GM21447 (cell line): ENCODE measurements around the gene KIAA0825.
"Not testable (repeated sequence)": the region's sequence is repeated elsewhere in the genome, so short reads cannot be mapped to it uniquely, and the experiment has no call there.

Experiments used
- ATAC-seq: cut with Tn5 transposase; IDR thresholded peaks from one replicate; pipeline ENCODE4 v1.9.1; 2021; ENCODE audit not compliant: unreplicated experiment

The KIAA0825 gene

DNA sequence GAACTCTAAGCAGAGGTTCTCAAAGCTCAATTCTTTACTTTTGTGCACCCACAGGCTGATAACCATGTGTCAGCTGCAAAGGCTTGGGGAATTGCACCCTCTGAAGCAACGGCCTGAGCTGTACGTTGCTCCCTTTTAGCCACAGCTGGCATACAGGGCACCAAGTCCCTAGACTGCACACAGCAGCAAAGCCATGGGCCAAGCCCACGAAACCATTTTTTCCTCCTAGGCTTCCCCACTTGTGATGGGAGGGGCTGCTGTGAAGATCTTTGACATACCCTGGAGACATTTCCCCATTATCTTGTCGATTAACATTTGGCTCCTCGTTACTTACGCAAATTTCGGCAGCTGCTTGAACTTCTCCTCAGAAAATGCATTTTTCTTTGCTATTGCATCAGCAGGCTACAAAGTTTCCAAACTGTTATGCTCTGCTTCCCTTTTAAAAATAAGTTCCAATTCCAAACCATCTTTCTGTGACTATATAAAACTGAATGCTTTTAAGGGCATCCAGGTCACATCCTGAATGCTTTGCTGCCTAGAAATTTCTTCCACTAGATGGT, 23.0 kb downstream of the KIAA0825 start:
- ATAC-seq, result no peak

DNA sequence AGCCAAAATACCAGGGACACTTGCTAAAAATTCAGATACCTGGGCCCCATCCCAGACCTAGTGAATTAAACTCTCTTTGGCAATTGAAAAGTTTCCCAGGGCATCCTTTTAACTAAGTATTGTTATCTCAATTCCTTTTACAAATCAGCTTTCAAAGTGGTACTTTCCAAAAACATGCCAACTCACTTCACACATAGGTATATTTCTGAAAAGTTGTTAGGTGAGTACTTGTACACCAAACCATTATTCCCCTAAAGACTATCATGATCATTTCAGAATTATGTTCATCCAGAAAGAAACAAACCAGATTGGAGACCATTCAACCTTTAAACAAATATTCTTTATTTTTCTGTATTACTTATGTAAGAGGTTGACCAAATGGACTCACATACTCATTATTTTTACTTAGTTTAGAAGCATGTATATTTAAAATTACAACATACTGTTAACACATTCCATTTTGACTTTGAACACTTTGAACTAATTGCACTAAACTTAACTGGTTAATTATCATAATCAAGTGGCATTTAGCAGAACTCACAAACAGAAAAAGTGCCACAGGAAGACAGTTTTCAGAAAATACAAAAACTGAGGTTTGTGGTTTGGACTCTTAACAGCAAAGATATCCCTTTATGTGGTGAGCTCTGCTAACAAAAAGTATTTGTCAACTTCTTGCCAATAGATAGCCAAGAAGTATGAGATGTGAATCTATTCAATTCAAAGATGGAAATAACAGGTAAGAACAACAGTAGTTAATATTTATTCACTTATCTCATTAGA, 40.7 kb downstream of the KIAA0825 start:
- peak; percentile 79 for ATAC-seq

DNA sequence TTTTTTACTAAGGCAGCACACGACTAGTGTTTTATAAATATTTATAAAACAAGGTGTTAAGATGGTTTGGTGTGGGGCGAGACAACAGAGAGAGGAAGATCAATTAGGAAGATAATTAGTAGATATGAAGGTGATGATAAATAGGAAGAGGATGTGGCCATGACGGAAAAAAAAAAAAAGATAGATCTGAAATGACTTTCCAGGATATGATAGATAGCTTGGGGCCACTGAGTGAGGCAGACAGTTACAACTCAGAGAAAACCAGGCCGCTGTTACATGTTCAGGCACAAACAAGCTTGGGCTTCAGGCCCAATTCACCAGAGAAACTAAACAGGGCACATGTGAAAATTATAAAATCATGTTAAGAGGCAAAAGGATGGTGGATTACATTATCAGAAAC, 43.2 kb downstream of the KIAA0825 start:
- ATAC-seq, result no peak

DNA sequence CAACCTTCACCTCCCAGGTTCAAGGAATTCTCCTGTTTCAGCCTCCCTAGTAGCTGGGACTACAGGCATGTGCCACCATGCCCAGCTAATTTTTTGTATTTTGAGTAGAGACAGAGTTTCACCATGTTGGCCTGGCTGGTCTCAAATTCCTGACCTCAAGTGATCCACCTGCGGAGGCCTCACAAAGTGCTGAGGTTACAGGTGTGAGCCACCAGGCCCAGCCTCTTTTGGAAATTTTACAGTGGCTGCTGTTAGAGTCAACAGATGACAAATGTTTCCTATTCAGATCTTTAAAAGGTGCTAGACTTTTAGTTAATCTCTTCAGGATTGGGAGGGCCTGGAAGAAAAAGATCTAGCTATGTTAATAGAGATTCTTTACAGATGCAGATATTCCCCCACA, 45.1 kb downstream of the KIAA0825 start:
- not testable (repeated sequence) for ATAC-seq

DNA sequence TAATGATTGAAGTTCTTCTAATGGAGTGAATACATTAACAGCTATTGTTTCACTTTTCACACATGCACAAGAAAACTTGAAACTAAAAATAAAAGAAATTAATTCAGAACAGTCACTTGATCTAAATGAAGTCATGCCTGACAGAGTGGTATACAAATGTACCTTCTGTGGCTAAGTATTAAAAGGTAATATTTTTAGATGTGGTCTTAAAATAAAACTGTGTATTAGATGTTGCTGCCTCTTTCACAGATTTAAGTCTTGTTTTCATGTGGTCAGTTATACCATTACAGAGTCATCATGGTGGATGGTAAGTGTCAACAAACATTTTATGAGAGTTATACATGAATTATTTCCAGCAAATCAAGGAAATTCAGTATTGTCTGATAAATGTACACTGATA, 47.0 kb downstream of the KIAA0825 start:
- no peak for ATAC-seq

DNA sequence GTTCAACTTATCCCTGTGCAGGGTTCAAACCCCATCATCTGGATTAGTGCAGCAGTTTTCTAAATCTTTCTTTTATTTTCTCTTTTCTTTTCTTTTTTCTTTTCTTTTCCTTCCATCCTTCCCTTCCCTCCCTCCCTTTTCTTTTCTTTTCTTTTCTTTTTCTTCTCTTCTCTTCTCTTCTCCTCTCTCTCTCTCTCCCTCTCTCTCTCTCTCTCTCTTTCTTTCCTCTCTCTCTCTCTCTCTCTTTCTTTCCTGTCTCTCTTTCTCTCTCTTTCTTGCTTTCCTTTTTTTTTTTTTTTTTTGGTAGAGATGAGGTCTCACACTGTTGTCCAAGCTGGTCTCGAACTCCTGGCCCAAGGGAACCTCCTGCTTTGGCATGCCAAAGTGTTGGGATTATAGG, 53.6 kb downstream of the KIAA0825 start:
- ATAC-seq, result no peak

DNA sequence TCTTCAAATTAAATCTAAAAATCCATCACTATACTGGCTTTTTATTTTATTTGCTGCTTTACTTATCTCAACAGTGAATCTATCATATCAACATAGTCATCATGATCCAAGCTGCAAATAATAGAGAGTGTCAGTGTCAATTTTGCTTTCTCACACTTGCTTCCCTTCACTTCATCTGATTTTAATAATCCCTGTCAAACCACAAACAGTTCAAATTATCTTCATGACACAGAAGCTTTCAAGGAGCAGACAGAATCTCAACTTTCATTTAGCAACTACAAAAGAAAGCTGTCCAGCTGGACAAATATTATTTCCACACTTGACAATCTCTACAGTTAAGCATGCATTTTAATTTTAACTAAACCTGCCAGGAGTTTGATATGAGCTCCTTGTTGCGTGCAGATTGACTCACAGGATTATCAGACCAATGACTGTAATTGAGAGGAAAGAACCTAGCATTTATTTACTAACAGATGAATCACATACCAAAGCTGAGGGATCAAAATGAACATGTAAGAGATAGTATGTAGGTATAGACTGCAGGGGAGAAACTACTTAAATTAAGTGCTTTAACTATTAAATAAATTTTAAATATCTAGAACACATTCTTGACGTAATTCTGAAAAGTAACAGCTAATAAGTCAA, 56.0 kb downstream of the KIAA0825 start:
- ATAC-seq, result no peak

DNA sequence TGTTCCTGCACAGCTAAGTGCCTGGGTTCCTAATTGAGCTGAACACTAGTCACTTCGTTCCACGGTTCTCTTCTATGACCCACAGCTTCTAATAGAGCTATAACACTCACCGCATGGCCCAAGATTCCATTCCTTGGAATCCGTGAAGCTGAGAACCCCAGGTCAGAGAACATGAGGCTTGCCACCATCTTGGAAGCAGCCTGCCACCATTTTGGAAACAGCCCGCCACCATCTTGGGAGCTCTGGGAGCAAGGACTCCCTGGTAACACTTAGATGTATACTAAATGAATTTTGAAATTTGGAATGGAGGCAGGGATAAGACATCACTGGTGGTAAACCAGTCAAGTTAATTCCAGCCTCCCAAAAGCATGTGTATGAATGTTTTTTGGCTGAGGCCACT, 60.4 kb downstream of the KIAA0825 start:
- no peak for ATAC-seq

DNA sequence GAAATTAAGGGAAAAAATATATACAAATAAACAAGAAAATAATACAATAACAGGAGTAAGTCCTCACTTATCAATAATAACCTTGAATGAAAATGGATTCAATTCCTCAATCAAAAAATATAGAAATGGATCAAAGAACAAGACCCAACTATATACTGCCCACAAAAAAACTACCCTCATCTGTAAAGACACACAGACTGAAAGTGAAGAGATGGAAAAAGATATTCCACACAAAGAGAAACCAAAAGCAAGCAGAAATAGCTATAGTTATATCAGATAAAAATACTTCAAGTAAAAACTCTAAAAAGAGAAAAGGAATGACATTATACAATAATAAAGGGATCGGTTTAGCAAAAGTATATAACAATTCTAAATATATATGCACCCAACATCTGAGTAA, 66.5 kb downstream of the KIAA0825 start:
- no peak for ATAC-seq

DNA sequence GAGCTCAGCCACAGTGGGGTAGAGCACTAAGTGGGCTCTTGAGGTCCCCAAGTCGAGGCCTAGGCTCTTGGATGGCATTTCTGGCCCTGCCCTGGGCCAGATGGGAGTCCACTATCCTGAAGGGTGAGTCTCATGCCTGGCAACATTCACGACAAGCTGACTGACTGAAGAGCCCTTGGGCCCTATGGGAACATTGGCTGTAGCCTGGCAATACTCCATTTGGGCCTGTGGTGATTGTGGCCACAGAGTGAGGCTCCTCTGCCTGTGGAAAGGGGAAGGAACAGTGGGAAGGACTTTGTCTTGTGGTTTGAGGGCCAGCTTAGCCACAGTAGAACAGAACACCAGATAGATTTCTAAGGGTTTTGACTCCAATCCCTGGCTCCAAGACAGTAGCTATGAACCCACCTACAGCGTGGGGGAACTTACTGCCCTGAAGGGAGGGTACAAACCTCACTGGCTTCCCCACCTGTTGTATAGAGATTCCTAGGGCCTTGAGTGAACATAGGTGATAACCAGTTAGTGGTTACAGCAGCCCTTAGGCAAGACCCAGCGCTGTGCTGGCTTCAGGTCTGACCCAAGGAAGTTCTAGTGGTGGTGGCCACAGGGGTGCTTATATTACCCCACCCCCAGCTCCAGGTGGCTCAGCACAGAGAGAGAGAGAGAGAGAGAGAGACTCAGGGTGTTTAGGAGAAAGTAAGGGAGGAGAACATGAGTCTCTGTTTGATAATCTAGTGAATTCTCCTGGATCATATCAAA, 72.4 kb downstream of the KIAA0825 start:
- no peak for ATAC-seq

DNA sequence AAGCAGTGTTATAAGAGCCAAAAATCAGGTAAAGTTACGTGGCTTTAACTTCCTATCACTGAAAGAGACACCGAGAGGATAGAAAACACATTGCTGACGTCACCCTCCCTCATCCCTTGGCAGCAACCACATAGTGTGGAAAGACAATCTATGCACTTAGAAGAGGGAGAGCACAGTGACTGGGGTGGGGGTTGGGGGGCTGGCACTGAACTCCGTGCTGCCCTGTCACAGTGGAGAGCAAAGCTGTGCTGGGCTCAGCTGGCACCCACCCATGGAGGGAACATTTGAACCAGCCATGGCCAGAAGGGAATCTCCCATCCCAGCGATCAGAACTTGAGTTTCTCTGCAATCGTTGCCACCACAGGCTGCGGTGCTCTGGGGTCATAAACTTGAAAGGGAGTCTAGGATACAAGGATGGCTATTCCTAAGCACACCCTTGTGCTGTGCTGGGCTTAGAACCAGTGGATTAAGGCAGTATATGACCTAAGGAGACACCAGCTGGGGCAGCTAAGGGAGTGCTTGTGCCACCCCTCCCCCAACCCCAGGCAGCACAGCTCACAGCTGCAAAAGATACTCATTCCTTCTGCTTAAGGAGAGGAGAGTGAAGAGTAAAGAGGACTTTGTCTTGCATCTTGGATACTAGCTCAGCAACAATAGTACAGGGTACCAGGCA, 73.4 kb downstream of the KIAA0825 start:
- no peak for ATAC-seq

DNA sequence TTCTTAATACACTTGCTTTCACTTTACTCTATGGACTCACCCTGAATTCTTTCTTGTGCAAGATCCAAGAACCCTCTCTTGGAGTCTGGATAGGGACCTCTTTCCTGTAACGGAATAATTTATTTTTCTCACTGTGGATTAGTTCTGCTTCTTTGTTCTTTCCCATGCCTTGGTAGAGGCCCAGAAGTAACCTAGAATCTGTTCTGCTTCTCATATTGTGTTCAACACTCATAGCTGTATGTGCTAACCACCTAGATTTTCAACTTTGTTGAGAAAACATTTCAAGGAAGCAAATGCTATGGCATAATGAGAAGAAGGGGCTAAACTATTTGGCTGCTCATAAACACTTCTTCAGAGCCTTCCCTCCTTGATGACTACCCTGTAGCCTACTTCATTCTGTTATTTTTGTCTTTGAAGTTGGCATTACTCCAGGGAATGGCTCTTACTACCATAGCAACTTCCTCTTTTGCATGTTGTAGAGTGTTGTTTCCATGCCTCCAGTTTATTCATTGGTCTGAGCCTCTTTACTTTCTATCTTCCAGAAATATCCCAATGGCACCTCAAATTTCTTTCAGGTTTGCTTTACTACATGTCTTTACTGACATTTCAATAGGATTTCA, 74.3 kb downstream of the KIAA0825 start:
- ATAC-seq, result no peak

DNA sequence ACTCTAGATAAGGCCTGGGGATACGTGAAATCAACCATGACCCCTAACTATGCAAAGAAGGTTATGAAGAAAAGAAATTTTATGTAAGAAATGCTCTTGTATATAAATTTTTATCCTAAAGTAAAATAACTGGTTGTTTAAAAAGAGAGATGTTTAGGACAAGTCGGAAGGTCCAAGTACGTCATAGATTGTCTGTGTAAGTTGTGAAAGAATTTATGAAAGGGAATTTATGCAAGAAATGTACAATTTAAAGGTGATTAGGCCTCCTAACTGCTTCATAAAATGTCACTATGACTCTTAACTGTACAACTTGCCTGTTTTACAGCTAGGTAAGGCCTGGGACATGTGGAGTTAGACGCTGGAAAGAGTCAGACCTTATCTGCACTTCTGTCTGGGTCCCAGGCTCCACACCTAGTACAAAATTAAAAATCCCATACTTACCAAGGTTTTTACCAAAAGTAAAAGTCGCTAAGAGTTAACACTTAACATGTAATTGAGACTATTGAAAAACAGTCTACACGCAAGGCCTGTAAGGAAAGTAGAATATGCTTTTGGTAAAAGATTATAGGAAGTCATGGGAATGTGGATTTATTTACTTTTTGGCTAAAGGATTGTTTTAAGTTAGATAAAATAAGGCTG, 77.4 kb downstream of the KIAA0825 start:
- ATAC-seq, result no peak

DNA sequence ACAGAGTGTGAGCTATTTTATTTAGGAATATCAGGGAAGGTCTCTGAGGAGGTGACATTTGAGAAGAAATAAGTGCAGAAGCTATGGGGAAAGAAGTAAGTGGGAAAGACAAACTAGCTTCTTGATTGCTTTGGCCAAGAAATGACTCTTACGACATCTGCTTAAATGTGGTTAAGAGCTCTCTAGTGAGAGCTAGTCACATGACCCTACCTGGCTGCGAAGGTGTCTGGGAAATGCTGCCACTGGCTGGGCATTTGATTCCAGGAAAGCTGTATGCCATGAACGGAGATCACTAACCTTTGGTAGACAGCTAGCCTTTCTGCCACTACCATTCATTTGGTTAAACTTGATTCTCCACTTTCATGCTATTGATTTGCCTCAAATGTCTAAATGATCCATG, 80.1 kb downstream of the KIAA0825 start:
- ATAC-seq, result no peak

DNA sequence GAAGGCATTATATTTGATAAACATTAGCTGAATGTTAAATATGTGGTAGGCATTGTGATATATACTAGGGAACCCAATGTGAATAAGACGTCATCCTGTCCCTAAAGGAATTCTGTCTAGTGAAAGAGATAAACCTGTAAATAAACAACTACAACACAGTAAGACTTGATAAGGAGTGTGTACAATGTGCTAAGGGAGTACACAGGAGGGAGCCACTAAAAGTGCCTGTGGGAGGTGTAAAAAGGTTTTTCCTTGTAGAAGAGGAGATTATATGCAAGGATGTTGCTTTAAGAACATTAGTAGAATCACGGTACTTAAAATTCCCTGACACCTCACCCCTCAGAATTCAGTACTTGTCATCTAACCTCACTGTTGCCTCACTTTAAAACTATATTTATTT, 91.7 kb downstream of the KIAA0825 start:
- no peak for ATAC-seq

DNA sequence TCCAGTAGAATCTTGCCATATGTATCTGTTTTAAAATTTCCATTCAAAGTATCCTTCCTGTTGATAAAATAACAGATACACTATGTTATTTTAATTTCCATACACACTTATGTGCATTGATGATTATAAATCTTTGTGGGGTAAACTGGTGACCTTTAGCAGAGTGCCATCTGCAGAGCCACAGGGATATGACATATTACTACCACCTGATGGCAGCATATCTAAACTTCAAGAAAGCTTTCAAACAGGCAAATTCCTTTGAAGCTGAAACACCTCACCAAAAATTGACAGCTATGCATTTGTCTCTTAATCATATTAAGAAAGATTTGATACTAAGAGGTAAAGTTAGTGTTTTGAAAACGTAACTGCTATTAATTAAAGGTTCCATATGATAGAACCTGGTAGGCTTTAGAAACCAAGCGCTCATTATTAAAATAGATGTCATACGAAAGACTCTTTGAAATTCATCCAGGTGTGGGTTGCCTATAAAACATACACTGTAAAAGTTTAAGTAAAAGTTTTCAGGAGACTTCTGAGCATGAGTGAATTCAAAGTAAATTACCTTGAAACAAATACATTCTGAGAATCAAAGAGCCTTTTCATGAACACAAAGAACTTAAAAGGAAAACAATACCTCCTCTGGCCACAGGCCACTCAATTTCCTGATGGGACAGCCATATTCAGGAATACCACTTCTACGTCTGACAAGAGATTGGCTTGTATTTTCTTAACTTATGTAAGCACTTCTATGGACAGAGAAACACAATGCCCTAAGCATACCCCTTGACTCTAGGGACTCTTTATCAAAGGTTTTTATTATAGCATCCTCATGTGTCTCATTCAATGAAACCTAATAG, 93.3 kb downstream of the KIAA0825 start:
- peak; percentile 85 for ATAC-seq

DNA sequence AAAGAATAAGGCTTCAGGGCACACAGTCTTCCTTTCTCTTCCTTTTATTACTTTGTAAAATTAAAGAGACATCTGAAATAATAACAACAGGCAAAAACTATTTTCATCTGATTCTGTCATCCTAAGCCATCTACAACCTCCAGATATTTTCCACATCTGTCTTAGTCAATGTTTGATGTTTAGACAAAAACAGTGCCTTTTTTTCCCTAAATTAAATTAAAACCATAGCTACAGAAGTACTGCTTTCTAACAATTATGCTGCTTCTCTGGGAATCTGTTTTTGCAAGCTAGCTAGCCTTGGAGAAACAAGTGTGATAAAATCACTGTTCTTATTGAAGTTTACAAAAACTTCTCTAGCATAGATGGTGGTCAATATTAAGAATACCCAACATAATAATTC, 95.4 kb downstream of the KIAA0825 start:
- ATAC-seq, result no peak

DNA sequence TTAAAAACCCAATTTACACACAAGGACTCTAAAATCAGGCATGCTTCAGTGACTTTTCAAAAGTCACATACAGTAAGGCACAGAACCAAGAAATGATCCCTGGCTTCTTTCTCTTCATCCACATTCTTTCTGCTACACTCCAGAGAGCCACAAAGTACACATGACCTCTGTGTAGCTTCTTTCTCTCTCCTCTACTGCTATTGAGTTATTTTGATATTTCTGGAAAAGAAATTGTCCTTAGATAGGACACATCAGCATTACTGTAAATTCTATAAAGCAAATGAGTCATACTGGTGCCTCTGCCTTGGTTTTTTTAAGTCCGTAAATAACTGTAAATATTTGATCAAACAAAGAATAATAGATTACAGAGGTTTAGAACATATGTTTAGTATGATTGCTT, 96.3 kb downstream of the KIAA0825 start:
- no peak for ATAC-seq
